ENCODE data around the gene CREBBP.

DNA sequence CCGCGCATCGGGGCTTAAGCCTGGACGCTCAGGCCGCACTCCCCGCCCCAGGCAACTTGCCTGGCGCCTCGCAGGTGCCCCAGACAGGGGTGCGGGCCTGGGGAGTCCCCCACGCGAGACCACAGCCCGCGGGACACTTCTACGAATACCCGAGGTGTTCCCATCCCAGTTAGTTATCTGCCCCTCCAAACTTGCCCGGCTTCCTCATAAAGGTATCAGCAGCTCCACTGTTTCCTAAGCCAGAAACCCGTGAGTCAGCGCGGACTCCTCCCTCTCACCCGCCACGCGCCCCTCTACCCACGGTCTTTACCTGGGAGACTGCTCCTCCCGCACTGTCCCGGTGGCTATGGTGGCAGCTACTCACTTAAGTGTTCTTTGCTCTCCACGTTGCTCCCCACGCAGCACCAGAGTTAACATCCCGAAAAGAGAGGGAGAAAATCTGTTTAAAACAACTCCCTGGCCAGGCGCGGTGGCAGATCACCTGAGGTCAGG, 1.0 kb upstream of the CREBBP start:
- TF ChIP-seq, protein P1, sequence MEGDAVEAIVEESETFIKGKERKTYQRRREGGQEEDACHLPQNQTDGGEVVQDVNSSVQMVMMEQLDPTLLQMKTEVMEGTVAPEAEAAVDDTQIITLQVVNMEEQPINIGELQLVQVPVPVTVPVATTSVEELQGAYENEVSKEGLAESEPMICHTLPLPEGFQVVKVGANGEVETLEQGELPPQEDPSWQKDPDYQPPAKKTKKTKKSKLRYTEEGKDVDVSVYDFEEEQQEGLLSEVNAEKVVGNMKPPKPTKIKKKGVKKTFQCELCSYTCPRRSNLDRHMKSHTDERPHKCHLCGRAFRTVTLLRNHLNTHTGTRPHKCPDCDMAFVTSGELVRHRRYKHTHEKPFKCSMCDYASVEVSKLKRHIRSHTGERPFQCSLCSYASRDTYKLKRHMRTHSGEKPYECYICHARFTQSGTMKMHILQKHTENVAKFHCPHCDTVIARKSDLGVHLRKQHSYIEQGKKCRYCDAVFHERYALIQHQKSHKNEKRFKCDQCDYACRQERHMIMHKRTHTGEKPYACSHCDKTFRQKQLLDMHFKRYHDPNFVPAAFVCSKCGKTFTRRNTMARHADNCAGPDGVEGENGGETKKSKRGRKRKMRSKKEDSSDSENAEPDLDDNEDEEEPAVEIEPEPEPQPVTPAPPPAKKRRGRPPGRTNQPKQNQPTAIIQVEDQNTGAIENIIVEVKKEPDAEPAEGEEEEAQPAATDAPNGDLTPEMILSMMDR (IDR thresholded peaks at IDR 0.05; ENCODE audit: low read length), result no peak
- no peak for TF ChIP-seq EZH2 (IDR thresholded peaks at IDR 0.05; ENCODE audit: borderline replicate concordance, low read length)
